MM.1S (cell line): ENCODE data around the gene LPCAT4.

Experiments used
- EZH2 ChIP-seq: fragments of 300-600 bp; sonication (generic); optimal IDR thresholded peaks from 2 replicates; pipeline ENCODE3; 2017; ENCODE audit warnings: low read depth, mild to moderate bottlenecking, antibody characterized with exemption, low read length, mixed read lengths
- EZH2phosphoT487 ChIP-seq: fragments of 300-600 bp; sonication (generic); IDR thresholded peaks from 2 replicates; pipeline ENCODE4 v1.6.1; 2018; ENCODE audit warnings: antibody characterized with exemption, low read length
- TF ChIP-seq, protein P1 (sequence below): fragments of 300-600 bp; sonication (generic); IDR thresholded peaks from 2 replicates; pipeline ENCODE4 v1.5.1; 2016; ENCODE audit warnings: antibody characterized with exemption, low read length, mixed read lengths

DNA sequence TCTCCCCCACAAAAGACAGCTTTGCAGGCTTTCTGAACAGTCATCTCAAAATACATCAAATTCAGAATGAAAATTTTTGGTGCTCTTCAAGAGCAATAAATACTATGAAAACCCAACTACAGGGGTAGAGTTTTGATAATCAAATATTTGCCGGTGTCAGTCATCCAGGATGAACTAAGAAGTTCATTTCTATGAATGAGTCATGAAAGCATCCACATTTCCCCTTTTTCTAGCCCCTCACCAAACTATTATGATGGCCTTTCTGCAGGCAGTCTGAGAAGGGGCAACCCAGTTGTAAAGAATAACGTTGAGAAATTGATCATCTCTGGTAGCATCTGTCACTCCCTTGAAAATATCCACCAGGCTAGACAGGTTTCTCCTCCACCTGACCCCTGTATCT is 3.1 kb upstream of the LPCAT4 start:
- no peak for TF ChIP-seq EZH2phosphoT487
- TF ChIP-seq EZH2: no peak
- TF ChIP-seq, protein P1, sequence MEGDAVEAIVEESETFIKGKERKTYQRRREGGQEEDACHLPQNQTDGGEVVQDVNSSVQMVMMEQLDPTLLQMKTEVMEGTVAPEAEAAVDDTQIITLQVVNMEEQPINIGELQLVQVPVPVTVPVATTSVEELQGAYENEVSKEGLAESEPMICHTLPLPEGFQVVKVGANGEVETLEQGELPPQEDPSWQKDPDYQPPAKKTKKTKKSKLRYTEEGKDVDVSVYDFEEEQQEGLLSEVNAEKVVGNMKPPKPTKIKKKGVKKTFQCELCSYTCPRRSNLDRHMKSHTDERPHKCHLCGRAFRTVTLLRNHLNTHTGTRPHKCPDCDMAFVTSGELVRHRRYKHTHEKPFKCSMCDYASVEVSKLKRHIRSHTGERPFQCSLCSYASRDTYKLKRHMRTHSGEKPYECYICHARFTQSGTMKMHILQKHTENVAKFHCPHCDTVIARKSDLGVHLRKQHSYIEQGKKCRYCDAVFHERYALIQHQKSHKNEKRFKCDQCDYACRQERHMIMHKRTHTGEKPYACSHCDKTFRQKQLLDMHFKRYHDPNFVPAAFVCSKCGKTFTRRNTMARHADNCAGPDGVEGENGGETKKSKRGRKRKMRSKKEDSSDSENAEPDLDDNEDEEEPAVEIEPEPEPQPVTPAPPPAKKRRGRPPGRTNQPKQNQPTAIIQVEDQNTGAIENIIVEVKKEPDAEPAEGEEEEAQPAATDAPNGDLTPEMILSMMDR: no peak
